ENCODE results near the gene OR10J4.

DNA sequence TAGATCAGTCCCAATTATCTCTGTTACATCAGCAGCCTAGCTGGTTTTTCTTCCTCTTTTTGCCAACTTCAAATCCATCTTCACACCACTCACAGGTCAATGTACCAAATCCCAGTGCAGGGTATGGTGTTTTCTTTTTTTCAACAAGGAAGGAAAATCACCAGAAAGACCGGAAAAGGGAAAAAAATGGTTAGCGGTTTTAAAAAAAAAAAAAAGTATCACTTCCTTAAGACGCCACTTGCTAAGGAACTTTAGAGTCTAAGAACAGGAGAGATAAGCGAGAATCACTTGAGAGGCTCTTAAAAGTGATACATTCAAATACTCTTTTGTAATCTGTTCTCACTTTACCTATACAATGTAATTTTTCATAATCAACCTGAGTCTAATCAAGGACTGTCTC is 4.5 kb downstream of the OR10J4 start:
- TF ChIP-seq TAF1 (IDR thresholded peaks at IDR 0.05; ENCODE audit: borderline replicate concordance, insufficient read depth, low read length) (no peak), SIN3A (IDR thresholded peaks at IDR 0.05; ENCODE audit: borderline replicate concordance, insufficient read depth, low read length) (no peak), POLR2AphosphoS5 (IDR thresholded peaks at IDR 0.05; ENCODE audit: low read depth, low read length) (no peak), FOXP2 (optimal IDR thresholded peaks at IDR 0.05; ENCODE audit: borderline replicate concordance, extremely low read depth, extremely low read length, insufficient read depth) (no peak)
- TF ChIP-seq, protein P1, sequence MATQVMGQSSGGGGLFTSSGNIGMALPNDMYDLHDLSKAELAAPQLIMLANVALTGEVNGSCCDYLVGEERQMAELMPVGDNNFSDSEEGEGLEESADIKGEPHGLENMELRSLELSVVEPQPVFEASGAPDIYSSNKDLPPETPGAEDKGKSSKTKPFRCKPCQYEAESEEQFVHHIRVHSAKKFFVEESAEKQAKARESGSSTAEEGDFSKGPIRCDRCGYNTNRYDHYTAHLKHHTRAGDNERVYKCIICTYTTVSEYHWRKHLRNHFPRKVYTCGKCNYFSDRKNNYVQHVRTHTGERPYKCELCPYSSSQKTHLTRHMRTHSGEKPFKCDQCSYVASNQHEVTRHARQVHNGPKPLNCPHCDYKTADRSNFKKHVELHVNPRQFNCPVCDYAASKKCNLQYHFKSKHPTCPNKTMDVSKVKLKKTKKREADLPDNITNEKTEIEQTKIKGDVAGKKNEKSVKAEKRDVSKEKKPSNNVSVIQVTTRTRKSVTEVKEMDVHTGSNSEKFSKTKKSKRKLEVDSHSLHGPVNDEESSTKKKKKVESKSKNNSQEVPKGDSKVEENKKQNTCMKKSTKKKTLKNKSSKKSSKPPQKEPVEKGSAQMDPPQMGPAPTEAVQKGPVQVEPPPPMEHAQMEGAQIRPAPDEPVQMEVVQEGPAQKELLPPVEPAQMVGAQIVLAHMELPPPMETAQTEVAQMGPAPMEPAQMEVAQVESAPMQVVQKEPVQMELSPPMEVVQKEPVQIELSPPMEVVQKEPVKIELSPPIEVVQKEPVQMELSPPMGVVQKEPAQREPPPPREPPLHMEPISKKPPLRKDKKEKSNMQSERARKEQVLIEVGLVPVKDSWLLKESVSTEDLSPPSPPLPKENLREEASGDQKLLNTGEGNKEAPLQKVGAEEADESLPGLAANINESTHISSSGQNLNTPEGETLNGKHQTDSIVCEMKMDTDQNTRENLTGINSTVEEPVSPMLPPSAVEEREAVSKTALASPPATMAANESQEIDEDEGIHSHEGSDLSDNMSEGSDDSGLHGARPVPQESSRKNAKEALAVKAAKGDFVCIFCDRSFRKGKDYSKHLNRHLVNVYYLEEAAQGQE (IDR thresholded peaks at IDR 0.05; ENCODE audit: insufficient read depth in 1 of 2, low read depth in 2 of 2, low read length in 2 of 2) = no peak

Measured in PFSK-1 (cell line).